ENCODE measurements around the gene SERPINB6. TPM values are rescaled to one million over a fixed set of nuclear protein-coding genes. Genes with fewer than 3 reads are reported as not detected.
A peak's percentile ranks its signal among the peaks of the same experiment; 100 is the strongest.
"Not testable (repeated sequence)": the region's sequence is repeated elsewhere in the genome, so short reads cannot be mapped to it uniquely, and the experiment has no call there.

Gene SERPINB6
- total RNA-seq, 1 donor from 2014 or later: 108 TPM

GRCh38 chr6:2958776-2959175 is 12.6 kb downstream of the SERPINB6 start:
- DNase-seq (ENCODE audit: low read depth in 2 of 2): no peak

- no peak for DNase-seq (ENCODE audit: low read depth in 2 of 2)
Observed at GRCh38 chr6:2958331-2958711, 13.0 kb downstream of the SERPINB6 start.

GRCh38 chr6:2957696-2958330 is 13.6 kb downstream of the SERPINB6 start:
- DNase-seq (ENCODE audit: low read depth in 2 of 2): no peak

GRCh38 chr6:2956930-2957685 is 14.3 kb downstream of the SERPINB6 start:
- no peak for DNase-seq (ENCODE audit: low read depth in 2 of 2)

- no peak for DNase-seq (ENCODE audit: low read depth in 2 of 2)
Observed at GRCh38 chr6:2953098-2953497, 18.3 kb downstream of the SERPINB6 start.

GRCh38 chr6:2952557-2953095 is 18.7 kb downstream of the SERPINB6 start:
- peak; percentile 45 to 81 for DNase-seq (ENCODE audit: low read depth in 2 of 2)

- DNase-seq (ENCODE audit: low read depth in 2 of 2): no peak
Observed at GRCh38 chr6:2951728-2952127, 19.6 kb downstream of the SERPINB6 start.

- DNase-seq (ENCODE audit: low read depth in 2 of 2): no peak
Observed at GRCh38 chr6:2950713-2951112, 20.7 kb downstream of the SERPINB6 start.

GRCh38 chr6:2949536-2950083 is 21.8 kb downstream of the SERPINB6 start:
- DNase-seq (ENCODE audit: low read depth in 2 of 2): no peak

- no peak for DNase-seq (ENCODE audit: low read depth in 2 of 2)
Observed at GRCh38 chr6:2949121-2949520, 22.2 kb downstream of the SERPINB6 start.

- DNase-seq (ENCODE audit: low read depth in 2 of 2): no peak
Observed at GRCh38 chr6:2948228-2949025, 22.9 kb downstream of the SERPINB6 start.

- no peak for DNase-seq (ENCODE audit: low read depth in 2 of 2)
Observed at GRCh38 chr6:2947445-2947844, 23.9 kb downstream of the SERPINB6 start.

- no peak for DNase-seq (ENCODE audit: low read depth in 2 of 2)
Observed at GRCh38 chr6:2945153-2945452, 26.3 kb downstream of the SERPINB6 start.

- DNase-seq (ENCODE audit: low read depth in 2 of 2): no peak
Observed at GRCh38 chr6:2944405-2945152, 26.8 kb downstream of the SERPINB6 start.

- DNase-seq (ENCODE audit: low read depth in 2 of 2): no peak
Observed at GRCh38 chr6:2943564-2943955, 27.8 kb downstream of the SERPINB6 start.

- DNase-seq (ENCODE audit: low read depth in 2 of 2): peak; percentile 15 to 89
Observed at GRCh38 chr6:2942914-2943563, 28.3 kb downstream of the SERPINB6 start.

GRCh38 chr6:2942116-2942515 is 29.3 kb downstream of the SERPINB6 start:
- DNase-seq (ENCODE audit: low read depth in 2 of 2): not testable (repeated sequence)

- no peak for DNase-seq (ENCODE audit: low read depth in 2 of 2)
Observed at GRCh38 chr6:2940851-2941250, 30.5 kb downstream of the SERPINB6 start.

- no peak for DNase-seq (ENCODE audit: low read depth in 2 of 2)
Observed at GRCh38 chr6:2940010-2940850, 31.1 kb downstream of the SERPINB6 start.
